ENCODE data around the gene MAP3K19.

MAP3K19 gene

GRCh38 chr2:134926231-134926931 is 120.9 kb downstream of the MAP3K19 start:
- DNase-seq (ENCODE audit: low read depth) = no peak

GRCh38 chr2:134924912-134925311 is 122.3 kb downstream of the MAP3K19 start:
- no peak for DNase-seq (ENCODE audit: low read depth)

- DNase-seq (ENCODE audit: low read depth) = no peak
Measured at GRCh38 chr2:134919341-134920210, 127.7 kb downstream of the MAP3K19 start.

GRCh38 chr2:134918526-134919340 is 128.5 kb downstream of the MAP3K19 start, which contains the start of gene CCNT2:
TSS of gene CCNT2 (plus strand) at chr2:134918822. CDS start at chr2:134918855, 33 bp downstream.
- peak; percentile 99 for DNase-seq (ENCODE audit: low read depth)

- peak; percentile 71 for DNase-seq (ENCODE audit: low read depth)
Measured at GRCh38 chr2:134917888-134918525, 129.2 kb downstream of the MAP3K19 start.

- no peak for DNase-seq (ENCODE audit: low read depth)
Measured at GRCh38 chr2:134917360-134917865, 129.8 kb downstream of the MAP3K19 start.

Measured in stimulated activated CD8-positive, alpha-beta memory T cell treated with anti-CD3 and anti-CD28 coated beads, Interleukin-15, amount 100 ng/mL, for 24 hours (primary cell).